ENCODE results near the gene UTP3. TPM values are rescaled to one million over a fixed set of nuclear protein-coding genes. Genes with fewer than 3 reads are reported as not detected.
A peak's percentile ranks its signal among the peaks of the same experiment; 100 is the strongest.

UTP3 gene
- total RNA-seq, 1 donor from 2014 or later = 23.5 TPM

- H3K27ac Mint-ChIP-seq (ENCODE audit: unreplicated experiment) = peak overlapping the region; percentile 76
- H3K4me1 Mint-ChIP-seq (ENCODE audit: low read depth, unreplicated experiment) = peaks cover 9% of the 10 kb centered on the region
- peak overlapping the region; percentile 95 for H3K4me3 Mint-ChIP-seq (ENCODE audit: unreplicated experiment)
- peaks cover 11% of the 10 kb centered on the region for H3K27me3 Mint-ChIP-seq (ENCODE audit: unreplicated experiment)
- peaks cover 8% of the 10 kb centered on the region for H3K9me3 Mint-ChIP-seq (ENCODE audit: unreplicated experiment)
- no peak for TF ChIP-seq CTCF (IDR thresholded peaks at IDR 0.05; ENCODE audit: partially characterized antibody, unreplicated experiment)
- DNase-seq = peak; percentile 68
- H3K36me3 Mint-ChIP-seq (ENCODE audit: unreplicated experiment) = no peaks in the 10 kb centered on the region
Measured at GRCh38 chr4:70705183-70706043, 17.1 kb downstream of the UTP3 start.

- peaks cover 11% of the 10 kb centered on the region for H3K27me3 Mint-ChIP-seq (ENCODE audit: unreplicated experiment)
- H3K4me3 Mint-ChIP-seq (ENCODE audit: unreplicated experiment) = peak overlapping the region; percentile 95
- TF ChIP-seq CTCF (IDR thresholded peaks at IDR 0.05; ENCODE audit: partially characterized antibody, unreplicated experiment) = no peak
- H3K36me3 Mint-ChIP-seq (ENCODE audit: unreplicated experiment) = no peaks in the 10 kb centered on the region
- H3K9me3 Mint-ChIP-seq (ENCODE audit: unreplicated experiment) = peaks cover 8% of the 10 kb centered on the region
- H3K4me1 Mint-ChIP-seq (ENCODE audit: low read depth, unreplicated experiment) = peaks cover 9% of the 10 kb centered on the region
- H3K27ac Mint-ChIP-seq (ENCODE audit: unreplicated experiment) = peak overlapping the region; percentile 76
- no peak for DNase-seq
Measured at GRCh38 chr4:70706044-70706461, 17.7 kb downstream of the UTP3 start.

GRCh38 chr4:70706516-70706915 is 18.2 kb downstream of the UTP3 start:
- peak overlapping the region; percentile 6 for H3K27ac Mint-ChIP-seq (ENCODE audit: unreplicated experiment)
- TF ChIP-seq CTCF (IDR thresholded peaks at IDR 0.05; ENCODE audit: partially characterized antibody, unreplicated experiment) = no peak
- H3K4me3 Mint-ChIP-seq (ENCODE audit: unreplicated experiment) = peak overlapping the region; percentile 95
- peaks cover 11% of the 10 kb centered on the region for H3K27me3 Mint-ChIP-seq (ENCODE audit: unreplicated experiment)
- peaks cover 9% of the 10 kb centered on the region for H3K4me1 Mint-ChIP-seq (ENCODE audit: low read depth, unreplicated experiment)
- H3K9me3 Mint-ChIP-seq (ENCODE audit: unreplicated experiment) = peaks cover 8% of the 10 kb centered on the region
- no peak for DNase-seq
- no peaks in the 10 kb centered on the region for H3K36me3 Mint-ChIP-seq (ENCODE audit: unreplicated experiment)

GRCh38 chr4:70709611-70710205 is 21.4 kb downstream of the UTP3 start:
- Mint-ChIP-seq H3K4me1 (ENCODE audit: low read depth, unreplicated experiment) (peaks cover 7% of the 10 kb centered on the region), H3K27ac (ENCODE audit: unreplicated experiment) (no peak overlapping the region), H3K4me3 (ENCODE audit: unreplicated experiment) (no peak overlapping the region), H3K27me3 (ENCODE audit: unreplicated experiment) (peaks cover 5% of the 10 kb centered on the region), H3K36me3 (ENCODE audit: unreplicated experiment) (no peaks in the 10 kb centered on the region), H3K9me3 (ENCODE audit: unreplicated experiment) (peaks cover 5% of the 10 kb centered on the region)
- TF ChIP-seq CTCF (IDR thresholded peaks at IDR 0.05; ENCODE audit: partially characterized antibody, unreplicated experiment) = no peak
- DNase-seq = no peak

- H3K27ac Mint-ChIP-seq (ENCODE audit: unreplicated experiment) = no peak overlapping the region
- no peaks in the 10 kb centered on the region for H3K36me3 Mint-ChIP-seq (ENCODE audit: unreplicated experiment)
- no peak for TF ChIP-seq CTCF (IDR thresholded peaks at IDR 0.05; ENCODE audit: partially characterized antibody, unreplicated experiment)
Measured at GRCh38 chr4:70711599-70711998, 23.3 kb downstream of the UTP3 start.

More at GRCh38 chr4:70711599-70711998, 23.3 kb downstream of the UTP3 start:
- no peak for DNase-seq
- Mint-ChIP-seq H3K4me1 (ENCODE audit: low read depth, unreplicated experiment) (no peaks in the 10 kb centered on the region), H3K9me3 (ENCODE audit: unreplicated experiment) (peaks cover 1% of the 10 kb centered on the region), H3K4me3 (ENCODE audit: unreplicated experiment) (no peak overlapping the region), H3K27me3 (ENCODE audit: unreplicated experiment) (no peaks in the 10 kb centered on the region)
